Activated CD4-positive, alpha-beta T cell treated with anti-CD3 and anti-CD28 coated beads, Interleukin-2, amount 10 ng/mL, durations not matched to agents 24 days and 14 days (primary cell): ENCODE data around the gene PARVB. TPM values are rescaled to one million over a fixed set of nuclear protein-coding genes. Genes with fewer than 3 reads are reported as not detected.

Experiments used
- DNase-seq: peaks from one replicate; pipeline ENCODE4 v3.0.0; 2022
- H3K27ac Mint-ChIP-seq: one replicate; pipeline ENCODE4 v1.8.0; 2022; ENCODE audit warnings: mild to moderate bottlenecking, mixed read lengths
- H3K27me3 Mint-ChIP-seq: one replicate; pipeline ENCODE4 v1.8.0; 2022; ENCODE audit warnings: mixed read lengths
- H3K36me3 Mint-ChIP-seq: one replicate; pipeline ENCODE4 v1.8.0; 2022; ENCODE audit warnings: low read depth, mild to moderate bottlenecking, mixed read lengths
- H3K4me1 Mint-ChIP-seq: one replicate; pipeline ENCODE4 v1.8.0; 2021; ENCODE audit warnings: mixed read lengths
- H3K4me3 Mint-ChIP-seq: one replicate; pipeline ENCODE4 v1.8.0; 2022; ENCODE audit warnings: mild to moderate bottlenecking, moderate library complexity, mixed read lengths
- H3K9me3 Mint-ChIP-seq: one replicate; pipeline ENCODE4 v1.8.0; 2021; ENCODE audit warnings: mixed read lengths
- intact Hi-C: fragments of 100-400 bp; cut with micrococcal nuclease; formaldehyde crosslinking; loops from one replicate; pipeline ENCODE4 v1.15.1; 2023
- total RNA-seq: library from RNA; stranded (reverse); gene quantifications from 2 replicates; pipeline ENCODE4 v1.2.3, GENCODE V29; 2022

PARVB gene
- total RNA-seq, 1 donor from 2014 or later, result 112 TPM

GRCh38 chr22:44179989-44180705 is 156.0 kb downstream of the PARVB start:
- H3K4me1 Mint-ChIP-seq, result peaks cover 22% of the 10 kb centered on the region
- H3K27ac Mint-ChIP-seq, result no peak overlapping the region
- peaks cover 7% of the 10 kb centered on the region for H3K27me3 Mint-ChIP-seq
- peaks cover 7% of the 10 kb centered on the region for H3K36me3 Mint-ChIP-seq
- H3K4me3 Mint-ChIP-seq, result no peak overlapping the region
- DNase-seq, result no peak
- H3K9me3 Mint-ChIP-seq, result no peaks in the 10 kb centered on the region
- intact Hi-C loops, result loop anchor here (10.0 kb wide), 1 partner anchor 505 kb away; no protein-coding TSS in a partner anchor

GRCh38 chr22:44180706-44181032 is 156.6 kb downstream of the PARVB start, which contains the start of gene PARVG:
TSS of gene PARVG (plus strand) at chr22:44180925. CDS start at chr22:44183330, 2,405 bp downstream.
- Mint-ChIP-seq H3K4me3 (peak within 1 kb of the TSS; percentile 93), H3K27me3 (peaks cover 7% of the 10 kb centered on the region), H3K4me1 (peaks cover 22% of the 10 kb centered on the region), H3K9me3 (no peaks in the 10 kb centered on the region), H3K27ac (peak within 1 kb of the TSS; percentile 96), H3K36me3 (peaks cover 10% of the 10 kb centered on the region)
- intact Hi-C loops, result loop anchor here (10.0 kb wide), 1 partner anchor 504 kb away; no protein-coding TSS in a partner anchor
- DNase-seq, result peak; percentile 86

GRCh38 chr22:44181033-44181911 is 157.2 kb downstream of the PARVB start:
- peaks cover 7% of the 10 kb centered on the region for H3K27me3 Mint-ChIP-seq
- peaks cover 10% of the 10 kb centered on the region for H3K36me3 Mint-ChIP-seq
- peak; percentile 88 for DNase-seq
- H3K4me3 Mint-ChIP-seq, result peak overlapping the region; percentile 93
- intact Hi-C loops, result loop anchor here (10.0 kb wide), 1 partner anchor 504 kb away; no protein-coding TSS in a partner anchor
- H3K27ac Mint-ChIP-seq, result peak overlapping the region; percentile 96
- H3K9me3 Mint-ChIP-seq, result no peaks in the 10 kb centered on the region
- peaks cover 22% of the 10 kb centered on the region for H3K4me1 Mint-ChIP-seq

GRCh38 chr22:44181912-44182587 is 157.9 kb downstream of the PARVB start:
- H3K27ac Mint-ChIP-seq, result peak overlapping the region; percentile 96
- peak overlapping the region; percentile 93 for H3K4me3 Mint-ChIP-seq
- peaks cover 7% of the 10 kb centered on the region for H3K27me3 Mint-ChIP-seq
- intact Hi-C loops, result loop anchor here (1.0 to 10.0 kb wide), 2 partner anchors 9 to 503 kb away; no protein-coding TSS in a partner anchor
- DNase-seq, result no peak
- peaks cover 10% of the 10 kb centered on the region for H3K36me3 Mint-ChIP-seq
- peaks cover 21% of the 10 kb centered on the region for H3K4me1 Mint-ChIP-seq
- H3K9me3 Mint-ChIP-seq, result no peaks in the 10 kb centered on the region

- Mint-ChIP-seq H3K4me3 (peak overlapping the region; percentile 93), H3K36me3 (peaks cover 13% of the 10 kb centered on the region), H3K9me3 (no peaks in the 10 kb centered on the region), H3K4me1 (peaks cover 21% of the 10 kb centered on the region), H3K27me3 (peaks cover 7% of the 10 kb centered on the region), H3K27ac (peak overlapping the region; percentile 96)
- DNase-seq, result peak; percentile 87
- intact Hi-C loops, result loop anchor here (1.0 to 10.0 kb wide), 2 partner anchors 9 to 502 kb away; no protein-coding TSS in a partner anchor
These were observed 158.6 kb downstream of the PARVB start for GRCh38 chr22:44182588-44183286.

- Mint-ChIP-seq H3K27ac (peak overlapping the region; percentile 76), H3K27me3 (peaks cover 7% of the 10 kb centered on the region), H3K4me3 (peak overlapping the region; percentile 93), H3K9me3 (no peaks in the 10 kb centered on the region), H3K36me3 (peaks cover 13% of the 10 kb centered on the region), H3K4me1 (peaks cover 21% of the 10 kb centered on the region)
- DNase-seq, result no peak
- intact Hi-C loops, result loop anchor here (10.0 kb wide), 1 partner anchor 502 kb away; no protein-coding TSS in a partner anchor
These were observed 159.1 kb downstream of the PARVB start for GRCh38 chr22:44183287-44183588.

GRCh38 chr22:44184006-44184405 is 159.9 kb downstream of the PARVB start:
- no peak overlapping the region for H3K4me3 Mint-ChIP-seq
- peaks cover 6% of the 10 kb centered on the region for H3K27me3 Mint-ChIP-seq

GRCh38 chr22:44185237-44186120 is 161.4 kb downstream of the PARVB start:
- intact Hi-C loops, result loop anchor here (10.0 kb wide), 1 partner anchor 499 kb away; no protein-coding TSS in a partner anchor
- no peak for DNase-seq
- Mint-ChIP-seq H3K27ac (no peak overlapping the region), H3K4me3 (no peak overlapping the region), H3K27me3 (no peaks in the 10 kb centered on the region), H3K9me3 (no peaks in the 10 kb centered on the region), H3K36me3 (peaks cover 16% of the 10 kb centered on the region), H3K4me1 (peaks cover 20% of the 10 kb centered on the region)

More at GRCh38 chr22:44184006-44184405, 159.9 kb downstream of the PARVB start:
- H3K4me1 Mint-ChIP-seq, result peaks cover 21% of the 10 kb centered on the region
- H3K27ac Mint-ChIP-seq, result no peak overlapping the region
- H3K36me3 Mint-ChIP-seq, result peaks cover 14% of the 10 kb centered on the region
- no peaks in the 10 kb centered on the region for H3K9me3 Mint-ChIP-seq
- intact Hi-C loops, result loop anchor here (10.0 kb wide), 1 partner anchor 501 kb away; no protein-coding TSS in a partner anchor
- DNase-seq, result no peak

GRCh38 chr22:44186121-44186510 is 162.0 kb downstream of the PARVB start:
- no peaks in the 10 kb centered on the region for H3K27me3 Mint-ChIP-seq
- no peak overlapping the region for H3K27ac Mint-ChIP-seq
- no peak overlapping the region for H3K4me3 Mint-ChIP-seq
- peaks cover 16% of the 10 kb centered on the region for H3K36me3 Mint-ChIP-seq
- peaks cover 16% of the 10 kb centered on the region for H3K4me1 Mint-ChIP-seq
- no peak for DNase-seq
- intact Hi-C loops, result loop anchor here (10.0 kb wide), 1 partner anchor 499 kb away; no protein-coding TSS in a partner anchor
- H3K9me3 Mint-ChIP-seq, result no peaks in the 10 kb centered on the region

- no peaks in the 10 kb centered on the region for H3K27me3 Mint-ChIP-seq
- no peaks in the 10 kb centered on the region for H3K9me3 Mint-ChIP-seq
- peaks cover 18% of the 10 kb centered on the region for H3K36me3 Mint-ChIP-seq
- H3K4me3 Mint-ChIP-seq, result no peak overlapping the region
- intact Hi-C loops, result loop anchor here (10.0 kb wide), 1 partner anchor 498 kb away; no protein-coding TSS in a partner anchor
- no peak overlapping the region for H3K27ac Mint-ChIP-seq
- DNase-seq, result no peak
- peaks cover 20% of the 10 kb centered on the region for H3K4me1 Mint-ChIP-seq
These were observed 162.6 kb downstream of the PARVB start for GRCh38 chr22:44186737-44187136.

- Mint-ChIP-seq H3K4me1 (peaks cover 17% of the 10 kb centered on the region), H3K27ac (no peak overlapping the region), H3K36me3 (peaks cover 16% of the 10 kb centered on the region), H3K9me3 (no peaks in the 10 kb centered on the region), H3K27me3 (no peaks in the 10 kb centered on the region), H3K4me3 (no peak overlapping the region)
- no peak for DNase-seq
- intact Hi-C loops, result loop anchor here (10.0 kb wide), 1 partner anchor 497 kb away; no protein-coding TSS in a partner anchor
These were observed 163.6 kb downstream of the PARVB start for GRCh38 chr22:44187652-44188230.

- Mint-ChIP-seq H3K36me3 (peaks cover 21% of the 10 kb centered on the region), H3K9me3 (no peaks in the 10 kb centered on the region), H3K27me3 (no peaks in the 10 kb centered on the region), H3K4me1 (peaks cover 20% of the 10 kb centered on the region), H3K4me3 (no peak overlapping the region), H3K27ac (no peak overlapping the region)
- intact Hi-C loops, result loop anchor here (10.0 kb wide), 1 partner anchor 496 kb away; no protein-coding TSS in a partner anchor
- DNase-seq, result no peak
These were observed 164.2 kb downstream of the PARVB start for GRCh38 chr22:44188316-44188715.
